Suprapubic skin (tissue), 4 donors: ENCODE results near the gene FOXO3.

ENCODE experiments used
- CTCF ChIP-seq, 2 donors: fragments of 200-600 bp in 1 of 2; fragments of 450-650 bp in 1 of 2; sonication (generic) in 1 of 2; IDR thresholded peaks; one replicate each; pipeline ENCODE4 v1.5.1; 2016 to 2019; ENCODE audit warnings: antibody characterized with exemption in 2 of 2, mild to moderate bottlenecking in 1 of 2, moderate library complexity in 1 of 2
- POLR2A ChIP-seq, 2 donors: fragments of 450-650 bp; IDR thresholded peaks; one replicate each; pipeline ENCODE4 v1.6.1; 2017; ENCODE audit warnings: antibody characterized with exemption in 2 of 2, mild to moderate bottlenecking in 2 of 2, moderate library complexity in 2 of 2
- POLR2AphosphoS5 ChIP-seq, 3 donors: sonication (generic); formaldehyde crosslinking; IDR thresholded peaks; one replicate each; pipeline ENCODE4 v1.6.1; 2017; ENCODE audit warnings: antibody characterized with exemption in 3 of 3

- no peak for TF ChIP-seq CTCF (IDR thresholded peaks at IDR 0.05)
- no peak for TF ChIP-seq POLR2A (IDR thresholded peaks at IDR 0.05)
- no peak for TF ChIP-seq POLR2AphosphoS5 (IDR thresholded peaks at IDR 0.05)
Observed at GRCh38 chr6:108587258-108588059, 26.7 kb downstream of the FOXO3 start.
